NB4 (cell line): ENCODE measurements around the gene SLX9.
"Not testable (repeated sequence)": the region's sequence is repeated elsewhere in the genome, so short reads cannot be mapped to it uniquely, and the experiment has no call there.

Experiments
- POLR2A ChIP-seq: IDR thresholded peaks from 2 replicates; pipeline ENCODE4 v1.6.1; 2011; ENCODE audit warnings: mild to moderate bottlenecking; ENCODE audit not compliant: insufficient read length; ENCODE audit errors: extremely low read depth
- TF ChIP-seq, protein P1 (sequence below): IDR thresholded peaks from one replicate; pipeline ENCODE4 v1.5.1; 2012; ENCODE audit warnings: low read depth, low read length

DNA sequence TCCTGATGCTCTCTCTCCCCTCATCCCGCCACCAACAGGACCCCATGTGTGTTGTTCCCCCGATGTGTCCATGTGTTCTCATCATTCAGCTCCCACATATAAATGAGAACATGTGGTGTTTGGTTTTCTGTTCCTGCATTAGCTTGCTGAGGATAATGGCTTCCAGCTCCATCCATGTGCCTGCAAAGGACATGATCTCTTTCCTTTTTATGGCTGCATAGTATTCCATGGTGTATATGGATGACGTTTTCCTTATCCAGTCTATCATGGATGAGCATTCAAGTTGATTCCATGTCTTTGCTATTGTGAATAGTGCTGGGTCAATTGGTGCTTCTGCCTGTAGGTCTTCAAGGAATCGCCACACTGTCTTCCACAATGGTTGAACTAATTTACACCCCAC lies 84.7 kb downstream of the SLX9 start:
- TF ChIP-seq, protein P1, sequence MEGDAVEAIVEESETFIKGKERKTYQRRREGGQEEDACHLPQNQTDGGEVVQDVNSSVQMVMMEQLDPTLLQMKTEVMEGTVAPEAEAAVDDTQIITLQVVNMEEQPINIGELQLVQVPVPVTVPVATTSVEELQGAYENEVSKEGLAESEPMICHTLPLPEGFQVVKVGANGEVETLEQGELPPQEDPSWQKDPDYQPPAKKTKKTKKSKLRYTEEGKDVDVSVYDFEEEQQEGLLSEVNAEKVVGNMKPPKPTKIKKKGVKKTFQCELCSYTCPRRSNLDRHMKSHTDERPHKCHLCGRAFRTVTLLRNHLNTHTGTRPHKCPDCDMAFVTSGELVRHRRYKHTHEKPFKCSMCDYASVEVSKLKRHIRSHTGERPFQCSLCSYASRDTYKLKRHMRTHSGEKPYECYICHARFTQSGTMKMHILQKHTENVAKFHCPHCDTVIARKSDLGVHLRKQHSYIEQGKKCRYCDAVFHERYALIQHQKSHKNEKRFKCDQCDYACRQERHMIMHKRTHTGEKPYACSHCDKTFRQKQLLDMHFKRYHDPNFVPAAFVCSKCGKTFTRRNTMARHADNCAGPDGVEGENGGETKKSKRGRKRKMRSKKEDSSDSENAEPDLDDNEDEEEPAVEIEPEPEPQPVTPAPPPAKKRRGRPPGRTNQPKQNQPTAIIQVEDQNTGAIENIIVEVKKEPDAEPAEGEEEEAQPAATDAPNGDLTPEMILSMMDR, result not testable (repeated sequence)
- TF ChIP-seq POLR2A, result not testable (repeated sequence)
